GM12878 (cell line): Measurements from ENCODE around the gene GDNF. TPM values are rescaled to one million over a fixed set of nuclear protein-coding genes. Genes with fewer than 3 reads are reported as not detected.

Experiments
- ATAC-seq: fragments of 200-7000 bp; cut with Tn5 transposase; 3 replicates; pipeline ENCODE4 v1.9.1; 2020; ENCODE audit warnings: mild to moderate bottlenecking, moderate library complexity
- BruUV-seq: library from RNA; stranded (reverse); fragments of 400-500 nt; replicated peaks from 2 replicates; lab custom pipeline; 2021; lab: Mats Ljungman, UMichigan
- CTCF ChIA-PET: fragments of 300-600 bp; sonication (Branson Sonifier 250); formaldehyde crosslinking; extraction: SDS; loops from one replicate; lab custom pipeline; 2021; ENCODE audit warnings: inconsistent platforms; lab: Yijun Ruan, JAX
- POLR2A ChIA-PET: fragments of 350-600 bp; formaldehyde crosslinking; extraction: SDS; loops from one replicate; lab custom pipeline; 2021; ENCODE audit warnings: inconsistent platforms; lab: Charles Lee
- RAD21 ChIA-PET: fragments of 300-600 bp; sonication (Branson Sonifier 250); formaldehyde crosslinking; loops from one replicate; lab custom pipeline; 2023; ENCODE audit warnings: antibody characterized with exemption; ENCODE audit not compliant: unreplicated experiment; lab: Charles Lee
- SMC1A ChIA-PET: fragments of 300-600 bp; sonication (Branson Sonifier 250); formaldehyde crosslinking; loops from one replicate; lab custom pipeline; 2023; ENCODE audit not compliant: unreplicated experiment, uncharacterized antibody; lab: Charles Lee
- DNase-seq: peaks from one replicate; pipeline ENCODE4 v3.0.0-alpha.2; 2011; ENCODE audit warnings: low read depth, low spot score
- FAIRE-seq: peaks from 3 replicates; lab custom pipeline; 2011; peaks lifted over from hg19 to GRCh38; lab: Jason Lieb, UNC
- H2AFZ ChIP-seq: 2 replicates; pipeline ENCODE4 v1.6.0; 2011; ENCODE audit warnings: low read depth, low read length, control low read depth; ENCODE audit not compliant: control insufficient read depth
- H3K27ac ChIP-seq: 2 replicates; pipeline ENCODE4 v1.5.1; 2011; ENCODE audit warnings: control low read depth; ENCODE audit not compliant: control insufficient read depth, insufficient read depth
- H3K27me3 ChIP-seq, 2 experiments: replicated peaks in 1 of 2; 2 replicates each; pipeline versions ENCODE4 v1.6.0 to v1.6.1; 2011; ENCODE audit warnings: low read length in 1 of 2; ENCODE audit not compliant: control insufficient read depth in 2 of 2, insufficient read depth in 2 of 2
- H3K36me3 ChIP-seq, 2 experiments: 2 replicates each; pipeline ENCODE4 v1.5.1; 2011; ENCODE audit warnings: low read length in 1 of 2; ENCODE audit not compliant: control insufficient read depth in 2 of 2, insufficient read depth in 2 of 2
- H3K4me1 ChIP-seq: 2 replicates; pipeline ENCODE4 v1.6.1; 2011; ENCODE audit warnings: mild to moderate bottlenecking, low read length, moderate library complexity, mixed read lengths; ENCODE audit not compliant: control insufficient read depth, insufficient read depth
- H3K4me2 ChIP-seq: 2 replicates; pipeline ENCODE4 v1.6.0; 2011; ENCODE audit warnings: control low read depth; ENCODE audit not compliant: control insufficient read depth, insufficient read depth
- H3K4me3 ChIP-seq: fragments of 200-600 bp; sonication (generic); 2 replicates; pipeline ENCODE4 v1.5.1; 2016
- H3K79me2 ChIP-seq: 2 replicates; pipeline ENCODE4 v1.6.0; 2011; ENCODE audit warnings: low read length; ENCODE audit not compliant: control insufficient read depth, insufficient read depth
- H3K9ac ChIP-seq: 2 replicates; pipeline ENCODE4 v1.8.0; 2011; ENCODE audit warnings: low read length, control low read depth, mixed read lengths; ENCODE audit not compliant: control insufficient read depth, insufficient read depth
- H3K9me3 ChIP-seq: replicated peaks from 3 replicates; pipeline ENCODE4 v1.5.1; 2011; ENCODE audit warnings: mild to moderate bottlenecking, low read length; ENCODE audit not compliant: control insufficient read depth, insufficient read depth
- H4K20me1 ChIP-seq: 2 replicates; pipeline ENCODE4 v1.6.0; 2011; ENCODE audit not compliant: control insufficient read depth, insufficient read depth
- BCL3 ChIP-seq: IDR thresholded peaks from 2 replicates; pipeline ENCODE4 v1.6.1; 2011; ENCODE audit warnings: borderline replicate concordance, low read depth, mild to moderate bottlenecking, moderate library complexity, low read length; ENCODE audit not compliant: insufficient read depth, poor library complexity, severe bottlenecking
- E2F4 ChIP-seq: IDR thresholded peaks from 2 replicates; pipeline ENCODE4 v1.6.1; 2012; ENCODE audit warnings: low read depth, low read length, improper control_type of control experiment
- JUNB ChIP-seq: IDR thresholded peaks from 2 replicates; pipeline ENCODE4 v1.6.1; 2016; ENCODE audit warnings: antibody characterized with exemption, mild to moderate bottlenecking
- JUND ChIP-seq: IDR thresholded peaks from 2 replicates; pipeline ENCODE4 v1.6.1; 2012; ENCODE audit warnings: low read depth, mild to moderate bottlenecking, low read length, improper control_type of control experiment, moderate library complexity
- MAX ChIP-seq: IDR thresholded peaks from 2 replicates; pipeline ENCODE4 v1.6.1; 2012; ENCODE audit warnings: low read depth, low read length, improper control_type of control experiment
- STAT3 ChIP-seq: IDR thresholded peaks from 2 replicates; pipeline ENCODE4 v1.6.1; 2011; ENCODE audit warnings: low read depth, low read length, improper control_type of control experiment
- TCF7 ChIP-seq: IDR thresholded peaks from 2 replicates; pipeline ENCODE4 v1.6.1; 2014; ENCODE audit warnings: antibody characterized with exemption, borderline replicate concordance
- whole genome bisulfite sequencing: methylation state at CpG from one replicate; pipeline ENCODE4 v1.1.6; 2016; ENCODE audit warnings: low lambda C conversion rate; ENCODE audit not compliant: insufficient replicate concordance, insufficient coverage; ENCODE audit errors: missing lambda C conversion rate; 5-methylcytosine and 5-hydroxymethylcytosine counted together
- in situ Hi-C: fragments of 300-500 bp; cut with MboI; formaldehyde crosslinking; loops from 9 replicates; pipeline ENCODE4 v1.14.3; 2018; ENCODE audit warnings: mixed read lengths
- intact Hi-C: fragments of 100-400 bp; cut with micrococcal nuclease; formaldehyde crosslinking; loops from one replicate; pipeline ENCODE4 v1.14.2; 2022; ENCODE audit not compliant: unreplicated experiment
- polyA plus RNA-seq, 11 experiments: library from polyadenylated mRNA; depleted of rRNA in 4 of 11; unstranded in 6 of 11; stranded (reverse) in 5 of 11; fragments of >200 nt; fragmentation: Nextera tagmentation in 4 of 11; fragmentation: Illumina TruSeq in 1 of 11; extraction: Ambion mirVana in 4 of 11; extraction: Trizol in 1 of 11; gene quantifications; 1 replicate in 1 of 11; 2 replicates in 10 of 11; pipeline versions ENCODE4 v1.2.1 to v1.2.3, GENCODE V29; 2011 to 2016; ENCODE audit warnings: inconsistent platforms in 2 of 11, missing spikeins in 2 of 11, low read depth in 1 of 11
- total RNA-seq, 4 experiments: library from RNA; depleted of rRNA in 3 of 4; stranded (reverse); fragments of >200 nt in 3 of 4; fragmentation: Illumina TruSeq in 1 of 4; extraction: Trizol in 1 of 4; gene quantifications; 2 replicates each; pipeline versions ENCODE4 v1.2.1 to v1.2.3, GENCODE V29; 2013 to 2021

Gene GDNF
- total and polyA plus RNA-seq, 10 of the 15 experiments (the other 5 are each of a cell fraction or from before 2014, with no cell fraction given), result not detected

- no peak for TF ChIP-seq E2F4
Measured at GRCh38 chr5:37772255-37772654, 67.6 kb downstream of the GDNF start (continued).

- H3K36me3 ChIP-seq, result no peaks in the 10 kb centered on the region
- no peaks in the 10 kb centered on the region for H4K20me1 ChIP-seq
- RAD21 ChIA-PET, result no interaction called here
- DNase-seq (no peak), FAIRE-seq (no peak), ATAC-seq (no peak)
- H3K79me2 ChIP-seq, result no peaks in the 10 kb centered on the region
- in situ Hi-C loops (no loop called here), intact Hi-C loops (no loop called here)
- BruUV-seq, result no TSS peak
- SMC1A ChIA-PET, result interaction anchor here (1.3 kb wide), 1 partner anchor 48 kb away, joined by 3 read pairs; no protein-coding TSS in a partner anchor
- no peak overlapping the region for H3K4me2 ChIP-seq
- no peaks in the 10 kb centered on the region for H3K27me3 ChIP-seq
- no peaks in the 10 kb centered on the region for H3K4me1 ChIP-seq
- WGBS, result 35% methylated on average over 2 of the region's 2 CpGs
- H3K27ac ChIP-seq, result no peak overlapping the region
- TF ChIP-seq JUND, result no peak
- TF ChIP-seq BCL3, result no peak
- TF ChIP-seq STAT3, result no peak
- TF ChIP-seq JUNB, result no peak
- no peak for TF ChIP-seq TCF7
- no peak for TF ChIP-seq MAX
- CTCF ChIA-PET, result no interaction called here
- H3K9ac ChIP-seq, result no peak overlapping the region
- no peak overlapping the region for H2AFZ ChIP-seq
- no peak overlapping the region for H3K4me3 ChIP-seq
- POLR2A ChIA-PET, result no interaction called here
- H3K9me3 ChIP-seq, result peaks cover 2% of the 10 kb centered on the region; the same call in 1 of the 3 replicates
Measured at GRCh38 chr5:37771731-37772130, 68.1 kb downstream of the GDNF start.
